Stimulated activated CD8-positive, alpha-beta memory T cell treated with anti-CD3 and anti-CD28 coated beads, Interleukin-7, amount 100 ng/mL, for 1 hour (primary cell): ENCODE measurements around the gene EHBP1.

Experiments
- DNase-seq, 2 donors: peaks; one replicate each; pipeline ENCODE4 v3.0.0-alpha.2; 2020; ENCODE audit warnings: low read depth in 2 of 2

Gene EHBP1

GRCh38 chr2:63051042-63051794 is 345.7 kb downstream of the EHBP1 start:
- DNase-seq, result no peak

DNA sequence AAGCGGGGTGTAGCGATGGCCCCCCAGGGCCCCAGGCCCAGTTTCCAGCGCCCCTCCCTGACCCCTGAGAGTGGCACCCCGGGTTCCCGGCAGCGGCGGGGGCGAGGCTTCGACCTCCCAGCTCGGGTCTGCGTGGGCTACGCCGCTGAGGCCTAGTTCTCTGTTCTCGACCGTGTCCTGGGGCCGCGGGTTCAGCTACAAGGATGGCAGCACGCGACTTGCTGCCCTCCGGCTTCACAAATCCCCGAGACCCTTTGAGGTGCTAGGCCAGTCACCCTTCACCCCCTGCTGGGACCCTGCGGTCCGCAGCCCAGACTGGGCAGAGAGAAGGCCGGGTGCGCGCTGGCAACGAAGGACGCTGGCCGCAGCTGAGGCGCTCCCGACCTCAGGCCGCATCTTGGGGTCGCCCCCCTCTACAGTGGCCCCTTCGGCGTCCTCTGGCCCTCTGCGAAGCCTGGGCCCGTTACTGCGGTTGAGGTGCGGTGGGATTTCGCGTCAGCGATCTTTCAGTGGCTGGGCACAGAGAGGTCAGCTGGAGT is 346.4 kb downstream of the EHBP1 start:
- no peak for DNase-seq

DNA sequence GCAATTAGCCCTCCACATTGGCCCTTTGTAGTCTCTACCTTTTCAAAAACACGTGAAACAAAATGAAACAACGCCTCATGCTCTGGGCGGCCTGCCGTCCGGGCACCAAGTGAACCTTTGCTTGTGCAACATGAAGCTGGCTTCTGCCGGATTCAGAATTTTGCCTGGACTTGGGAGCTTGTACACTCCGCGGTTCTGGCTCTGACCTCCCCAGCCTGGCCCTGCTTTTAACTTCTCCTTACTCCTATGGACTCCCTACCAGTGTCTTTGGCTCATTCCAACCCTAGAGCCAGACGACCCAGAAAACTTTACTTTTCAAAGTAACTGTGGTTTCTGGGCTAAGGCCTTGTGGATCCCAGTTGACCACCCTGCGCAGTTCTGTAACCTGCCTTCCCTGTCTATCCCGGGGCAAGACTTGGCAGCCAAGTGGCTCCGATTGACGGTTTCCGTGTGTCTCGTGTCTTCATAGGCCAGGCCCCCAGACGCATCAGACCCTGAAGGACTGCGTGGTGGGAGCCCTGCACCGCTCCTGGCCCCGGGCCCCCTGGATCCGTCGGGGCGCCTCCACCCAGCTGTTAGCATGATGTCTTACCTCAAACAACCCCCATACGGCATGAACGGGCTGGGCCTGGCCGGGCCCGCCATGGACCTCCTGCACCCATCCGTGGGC is 347.0 kb downstream of the EHBP1 start:
- DNase-seq, result no peak

GRCh38 chr2:63053081-63053888 is 347.8 kb downstream of the EHBP1 start:
- DNase-seq, result no peak

DNA sequence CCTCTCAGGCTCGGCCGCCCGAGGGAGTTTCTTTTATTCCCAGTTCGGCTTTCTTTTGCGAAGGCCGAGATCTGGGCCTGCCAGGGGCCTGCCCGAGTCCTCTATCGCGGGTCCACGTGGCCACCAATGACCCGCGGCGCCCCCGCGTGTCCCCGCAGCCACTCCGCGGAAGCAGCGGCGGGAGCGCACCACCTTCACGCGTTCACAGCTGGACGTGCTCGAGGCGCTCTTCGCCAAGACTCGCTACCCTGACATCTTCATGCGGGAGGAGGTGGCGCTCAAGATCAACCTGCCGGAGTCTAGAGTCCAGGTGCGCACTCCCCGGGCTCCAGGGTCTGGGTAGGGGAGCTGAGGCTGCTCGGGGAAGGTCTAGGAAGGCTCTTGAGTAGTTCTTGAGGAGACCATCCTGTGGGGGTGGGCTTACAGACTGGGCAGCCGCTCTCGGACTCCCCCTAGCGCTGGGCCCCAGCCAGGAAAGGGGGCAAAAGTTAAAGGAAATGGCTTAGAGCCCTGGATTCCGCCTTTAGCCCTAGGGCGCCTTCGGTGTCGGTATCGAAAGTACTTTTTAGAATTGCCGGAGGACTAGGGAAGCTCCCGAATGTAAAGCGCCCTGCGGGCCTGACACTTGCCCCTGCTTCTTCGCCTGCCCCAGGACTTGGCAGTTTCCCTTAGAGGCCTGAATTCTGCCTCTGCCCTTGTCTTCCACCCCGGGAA is 348.5 kb downstream of the EHBP1 start:
- no peak for DNase-seq

DNA sequence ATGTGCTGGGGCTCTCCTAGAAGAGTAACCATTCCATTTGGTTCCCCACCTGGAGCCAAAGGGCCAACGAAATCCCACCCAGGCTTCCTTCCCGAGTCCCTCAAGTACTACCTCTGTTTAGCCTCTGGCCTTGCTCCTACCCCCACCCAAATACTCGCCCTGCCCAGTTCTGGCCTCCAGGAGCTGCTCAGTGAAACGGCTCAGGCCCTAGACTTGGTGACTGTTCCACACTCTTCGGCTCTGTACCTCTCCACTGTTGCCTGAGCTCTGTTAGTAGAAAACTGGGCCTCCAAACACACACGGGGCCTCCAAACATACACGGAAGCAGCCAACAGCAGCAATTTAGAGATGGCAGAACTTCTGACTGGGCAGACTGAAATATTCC is 349.3 kb downstream of the EHBP1 start:
- no peak for DNase-seq

DNA sequence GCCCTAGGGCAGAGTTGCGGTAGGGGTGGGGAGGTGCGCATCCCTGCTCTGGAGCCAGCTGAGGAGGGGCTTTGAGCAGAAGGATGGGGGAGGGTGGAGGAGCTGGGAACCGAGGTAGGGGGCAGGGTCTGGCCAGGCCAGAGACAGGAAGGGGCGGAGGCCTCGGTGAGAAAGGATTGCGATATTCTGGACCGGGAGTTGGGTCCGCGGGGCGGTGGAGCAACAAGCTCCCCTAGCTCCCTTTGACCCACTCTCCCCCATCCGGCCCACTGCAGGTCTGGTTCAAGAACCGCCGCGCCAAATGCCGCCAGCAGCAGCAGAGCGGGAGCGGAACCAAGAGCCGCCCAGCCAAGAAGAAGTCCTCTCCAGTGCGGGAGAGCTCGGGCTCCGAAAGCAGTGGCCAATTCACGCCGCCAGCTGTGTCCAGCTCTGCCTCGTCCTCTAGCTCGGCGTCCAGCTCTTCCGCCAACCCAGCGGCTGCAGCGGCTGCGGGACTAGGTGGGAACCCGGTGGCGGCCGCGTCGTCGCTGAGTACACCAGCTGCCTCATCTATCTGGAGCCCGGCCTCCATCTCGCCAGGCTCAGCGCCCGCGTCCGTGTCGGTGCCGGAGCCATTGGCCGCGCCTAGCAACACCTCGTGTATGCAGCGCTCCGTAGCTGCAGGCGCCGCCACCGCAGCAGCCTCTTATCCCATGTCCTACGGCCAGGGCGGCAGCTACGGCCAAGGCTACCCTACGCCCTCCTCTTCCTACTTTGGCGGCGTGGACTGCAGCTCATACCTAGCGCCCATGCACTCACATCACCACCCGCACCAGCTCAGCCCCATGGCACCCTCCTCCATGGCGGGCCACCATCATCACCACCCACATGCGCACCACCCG is 350.0 kb downstream of the EHBP1 start:
- no peak for DNase-seq

DNA sequence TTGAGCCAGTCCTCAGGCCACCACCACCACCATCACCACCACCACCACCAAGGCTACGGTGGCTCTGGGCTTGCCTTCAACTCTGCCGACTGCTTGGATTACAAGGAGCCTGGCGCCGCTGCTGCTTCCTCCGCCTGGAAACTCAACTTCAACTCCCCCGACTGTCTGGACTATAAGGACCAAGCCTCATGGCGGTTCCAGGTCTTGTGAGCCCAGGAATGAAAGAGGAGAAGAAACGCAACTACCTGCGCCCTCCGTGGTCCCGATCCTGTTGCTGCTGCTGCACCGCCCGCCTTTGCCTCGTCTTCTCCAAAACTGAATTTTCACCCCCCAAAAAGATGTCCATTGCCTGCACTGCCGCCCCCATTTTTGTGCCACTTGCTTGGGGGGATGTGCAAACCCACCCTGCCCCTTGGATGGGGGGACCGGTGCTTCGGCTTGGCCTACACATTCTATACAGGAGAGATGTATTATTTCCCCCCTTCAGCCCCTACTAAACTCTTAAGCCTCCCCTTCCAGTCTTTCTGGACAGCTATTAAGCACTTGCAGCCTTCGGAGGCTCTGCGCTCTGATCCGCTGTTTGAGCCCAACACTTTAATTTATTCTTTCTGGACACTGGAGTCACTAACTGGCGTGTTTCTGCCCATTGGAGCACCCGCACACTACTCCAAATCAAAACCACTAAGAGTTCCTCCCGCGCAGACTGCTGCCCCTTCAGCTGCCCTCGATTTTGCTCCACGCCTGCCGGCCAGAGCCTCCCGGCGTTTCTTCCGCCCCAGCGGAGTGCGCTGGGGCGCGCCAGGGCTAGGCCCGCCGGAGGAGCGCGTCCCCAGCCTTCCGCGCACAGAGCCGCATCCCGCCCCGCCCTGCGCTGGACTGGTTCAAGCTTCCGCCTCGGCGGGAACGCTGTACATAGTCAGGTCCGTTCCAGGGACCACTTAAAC is 350.9 kb downstream of the EHBP1 start:
- no peak for DNase-seq

- DNase-seq, result no peak
Measured at GRCh38 chr2:63057249-63058143, 352.0 kb downstream of the EHBP1 start.

DNA sequence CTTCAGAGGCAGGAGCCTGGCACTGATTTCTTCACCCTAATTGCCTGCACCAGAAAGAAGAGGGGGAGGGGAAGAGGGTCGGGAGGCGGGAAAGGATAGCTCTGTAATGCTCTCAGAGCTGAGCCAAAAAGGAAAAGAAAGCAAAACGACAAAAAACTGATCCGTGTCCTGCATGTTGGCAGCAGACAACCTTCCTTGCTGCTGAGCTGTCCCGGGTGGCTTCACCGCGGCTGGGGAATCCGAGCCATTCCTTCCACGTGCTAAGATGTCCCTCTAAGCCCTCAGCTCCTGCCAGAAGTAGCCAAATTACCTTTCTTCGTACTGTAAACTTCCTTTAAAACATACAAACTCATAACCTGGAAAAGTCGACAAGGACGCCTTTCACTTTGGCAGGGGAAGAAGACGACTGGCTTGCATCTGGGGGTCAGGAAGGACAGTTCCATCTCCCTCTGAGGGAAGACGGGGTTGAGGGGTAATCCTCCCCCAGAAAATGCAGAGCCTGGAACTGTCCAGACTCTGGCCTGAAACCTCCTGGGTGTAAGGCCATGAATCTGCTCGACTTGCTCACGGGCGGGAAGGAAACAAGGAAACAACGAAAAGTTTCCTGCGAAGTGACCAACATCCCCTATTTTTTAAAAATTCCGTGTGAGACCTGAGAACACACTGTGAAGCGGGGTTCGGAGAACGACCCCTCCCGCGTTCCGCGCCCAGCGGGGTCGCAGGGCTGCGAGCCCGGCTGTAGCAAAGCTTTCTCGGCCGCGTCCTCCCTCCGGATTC is 352.8 kb downstream of the EHBP1 start:
- DNase-seq, result no peak

GRCh38 chr2:63058921-63059792 is 353.6 kb downstream of the EHBP1 start:
- DNase-seq, result no peak

DNA sequence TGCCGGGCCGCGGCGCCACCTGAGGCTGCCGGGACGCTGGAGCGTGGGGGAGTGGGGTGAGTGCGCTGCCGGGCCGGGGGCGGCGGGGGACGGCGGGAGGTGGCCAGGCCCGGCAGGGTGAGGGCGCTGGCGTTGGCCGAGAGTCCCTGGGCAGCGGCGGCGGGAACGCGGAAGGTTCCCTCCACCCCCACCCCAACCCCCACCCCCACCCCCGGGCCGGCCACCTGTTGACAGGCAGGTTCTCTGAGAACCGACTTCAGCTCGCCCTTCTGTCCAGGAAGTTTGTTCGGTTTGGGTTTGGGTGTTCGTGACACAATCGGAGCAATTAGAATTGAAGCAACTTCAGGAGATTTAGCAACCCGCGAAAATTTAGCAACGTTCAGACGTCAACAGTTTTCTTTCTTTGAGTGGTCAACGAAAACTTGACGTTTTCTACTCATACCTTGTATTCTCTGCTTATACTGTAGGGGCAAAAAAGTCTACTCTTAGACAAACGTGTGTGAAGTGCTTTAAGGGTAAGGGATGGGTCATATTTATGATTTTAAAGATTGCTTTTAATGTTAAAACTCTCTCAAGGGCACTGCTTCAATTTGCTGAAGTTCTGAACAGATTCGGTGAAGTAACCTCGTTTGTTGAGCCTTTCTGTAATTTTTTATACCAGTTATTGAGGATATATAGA is 354.4 kb downstream of the EHBP1 start:
- DNase-seq, result no peak

DNA sequence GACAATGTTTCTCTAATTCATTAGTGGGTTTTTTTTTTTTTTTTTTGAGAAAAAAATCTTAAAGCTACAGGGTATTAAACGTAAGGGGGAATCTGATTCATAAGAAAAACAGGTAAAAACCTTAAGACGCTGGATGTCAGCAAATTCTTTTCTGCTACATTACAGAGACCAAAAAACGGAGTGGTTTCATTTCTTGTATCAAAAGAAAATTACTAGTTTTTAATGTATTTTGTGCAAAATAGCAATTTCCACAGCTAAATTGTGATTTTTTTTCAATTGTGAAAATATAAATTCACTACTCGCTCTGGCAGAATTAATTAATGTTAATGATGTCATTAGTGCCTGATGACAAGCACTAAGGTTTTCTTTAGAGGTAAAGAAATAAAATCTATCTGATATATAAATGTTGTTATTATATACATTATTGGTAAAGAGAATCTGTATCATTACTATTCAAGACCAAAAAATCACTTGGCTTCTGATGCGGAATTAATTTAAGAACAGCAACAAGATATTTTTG is 355.0 kb downstream of the EHBP1 start:
- DNase-seq, result no peak

GRCh38 chr2:63064197-63064596 is 358.7 kb downstream of the EHBP1 start:
- DNase-seq, result no peak

GRCh38 chr2:63064661-63065060 is 359.1 kb downstream of the EHBP1 start:
- DNase-seq, result no peak

DNA sequence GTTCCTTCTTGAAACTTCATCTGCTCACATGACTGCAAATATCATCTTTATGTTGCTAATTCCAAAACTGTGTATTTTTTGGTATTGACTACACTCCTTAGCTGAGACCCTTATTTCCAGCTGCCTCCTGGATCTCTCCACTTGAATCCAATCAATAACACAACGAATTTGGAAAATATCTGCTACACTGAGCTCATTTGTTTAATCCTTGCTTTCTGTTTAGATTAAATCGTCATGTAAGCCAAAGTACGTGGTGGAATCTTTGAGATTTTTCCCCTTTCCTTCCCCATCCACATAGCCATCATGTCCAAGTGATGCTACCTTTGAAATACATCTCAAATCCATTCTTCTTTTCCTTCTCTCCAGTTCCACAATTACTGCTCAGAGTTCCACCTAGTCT is 360.8 kb downstream of the EHBP1 start:
- DNase-seq, result no peak
